Breast epithelium (tissue), 4 donors: Measurements from ENCODE around the gene B4GALNT4. TPM values are rescaled to one million over a fixed set of nuclear protein-coding genes. Genes with fewer than 3 reads are reported as not detected.

Experiments
- DNase-seq, 2 donors: peaks; one replicate each; pipeline ENCODE4 v3.0.0-alpha.2; 2019; ENCODE audit warnings: low spot score in 2 of 2
- H3K27ac ChIP-seq, 2 donors: fragments of 200-600 bp; sonication (generic) in 1 of 2; one replicate each; pipeline ENCODE4 v1.5.1; 2016 to 2019; ENCODE audit warnings: mild to moderate bottlenecking in 1 of 2
- H3K27me3 ChIP-seq, 2 donors: fragments of 200-600 bp; sonication (generic) in 1 of 2; one replicate each; pipeline versions ENCODE4 v1.5.1 to v1.6.0; 2017 to 2019; ENCODE audit warnings: control low read depth in 1 of 2, mild to moderate bottlenecking in 1 of 2
- H3K36me3 ChIP-seq: fragments of 200-600 bp; one replicate; pipeline ENCODE4 v1.5.1; 2019
- H3K4me1 ChIP-seq, 2 donors: fragments of 200-600 bp; sonication (generic); one replicate each; pipeline ENCODE4 v1.5.1; 2016 to 2019; ENCODE audit warnings: control low read depth in 1 of 2
- H3K4me3 ChIP-seq, 3 donors: fragments of 200-600 bp; sonication (generic); 1 replicate in 2 of 3; 2 replicates in 1 of 3; pipeline ENCODE4 v1.5.1; 2016 to 2019; ENCODE audit warnings: mild to moderate bottlenecking in 3 of 3, moderate library complexity in 2 of 3
- H3K9me3 ChIP-seq, 2 donors: fragments of 200-600 bp; sonication (generic) in 1 of 2; one replicate each; pipeline ENCODE4 v1.5.1; 2016 to 2019; ENCODE audit warnings: control low read depth in 1 of 2
- POLR2A ChIP-seq: fragments of 450-650 bp; IDR thresholded peaks from one replicate; pipeline ENCODE4 v1.6.1; 2016; ENCODE audit warnings: antibody characterized with exemption, mild to moderate bottlenecking, moderate library complexity
- POLR2AphosphoS5 ChIP-seq, 3 donors: sonication (generic); formaldehyde crosslinking; IDR thresholded peaks; one replicate each; pipeline ENCODE4 v1.6.1; 2017; ENCODE audit warnings: antibody characterized with exemption in 3 of 3
- intact Hi-C: fragments of 100-400 bp; cut with DNase I; formaldehyde crosslinking; loops from one replicate; pipeline ENCODE4 v1.15.1; 2023; ENCODE audit warnings: low total_unique reads
- total RNA-seq, 3 donors: library from RNA; depleted of rRNA; stranded (reverse); fragments of >200 nt; gene quantifications; one replicate each; pipeline ENCODE4 v1.1.0, GENCODE V29; 2016
- TF ChIP-seq, protein P1 (sequence below), 3 donors: fragments of 450-650 bp; IDR thresholded peaks; one replicate each; pipeline ENCODE4 v1.5.1; 2016 to 2017; ENCODE audit warnings: antibody characterized with exemption in 3 of 3, mild to moderate bottlenecking in 3 of 3, moderate library complexity in 3 of 3

The B4GALNT4 gene
- total RNA-seq, 3 donors from 2014 or later = 0.48 to 11.3 (median 8.2) TPM

DNA sequence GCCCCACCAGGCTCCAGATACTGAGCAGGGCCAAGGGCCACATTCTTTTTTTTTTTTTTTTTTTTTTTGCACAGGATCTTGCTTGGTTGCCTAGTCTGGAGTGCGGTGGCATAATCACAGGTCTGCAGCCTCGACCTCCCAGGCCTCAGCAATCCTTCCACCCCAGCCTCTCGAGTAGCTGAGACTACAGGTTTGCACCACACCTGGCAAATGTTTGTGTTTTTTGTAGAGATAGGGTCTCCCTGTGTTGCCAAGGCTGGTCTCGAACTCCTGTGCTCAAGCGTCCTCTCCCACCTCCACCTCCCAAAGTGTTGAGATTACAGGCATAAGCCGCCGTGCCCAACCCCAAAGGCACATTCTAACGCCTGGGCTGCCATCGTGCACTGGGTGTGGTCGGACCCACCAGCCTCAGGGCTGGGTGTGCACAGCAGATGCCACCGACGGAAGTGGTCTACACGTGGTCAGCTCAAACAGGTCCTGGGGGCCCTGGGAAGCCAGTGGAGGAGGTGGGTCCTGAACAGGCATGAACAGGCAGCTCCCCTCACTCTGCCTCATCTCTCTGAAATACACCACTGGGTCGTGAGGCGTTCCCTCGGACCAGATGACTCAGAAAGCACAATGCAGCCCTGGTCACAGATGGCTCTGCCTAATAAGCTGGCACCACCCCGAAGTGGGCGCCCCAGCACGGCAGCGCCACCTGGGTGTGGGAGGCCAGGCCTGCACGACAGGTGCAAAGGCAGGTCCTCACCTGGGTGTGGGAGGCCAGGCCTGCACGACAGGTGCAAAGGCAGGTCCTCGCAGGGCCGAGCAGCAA is 5.1 kb upstream of the B4GALNT4 start:
- no peak for TF ChIP-seq POLR2AphosphoS5 (IDR thresholded peaks at IDR 0.05)
- TF ChIP-seq POLR2A = no peak
- TF ChIP-seq, protein P1, sequence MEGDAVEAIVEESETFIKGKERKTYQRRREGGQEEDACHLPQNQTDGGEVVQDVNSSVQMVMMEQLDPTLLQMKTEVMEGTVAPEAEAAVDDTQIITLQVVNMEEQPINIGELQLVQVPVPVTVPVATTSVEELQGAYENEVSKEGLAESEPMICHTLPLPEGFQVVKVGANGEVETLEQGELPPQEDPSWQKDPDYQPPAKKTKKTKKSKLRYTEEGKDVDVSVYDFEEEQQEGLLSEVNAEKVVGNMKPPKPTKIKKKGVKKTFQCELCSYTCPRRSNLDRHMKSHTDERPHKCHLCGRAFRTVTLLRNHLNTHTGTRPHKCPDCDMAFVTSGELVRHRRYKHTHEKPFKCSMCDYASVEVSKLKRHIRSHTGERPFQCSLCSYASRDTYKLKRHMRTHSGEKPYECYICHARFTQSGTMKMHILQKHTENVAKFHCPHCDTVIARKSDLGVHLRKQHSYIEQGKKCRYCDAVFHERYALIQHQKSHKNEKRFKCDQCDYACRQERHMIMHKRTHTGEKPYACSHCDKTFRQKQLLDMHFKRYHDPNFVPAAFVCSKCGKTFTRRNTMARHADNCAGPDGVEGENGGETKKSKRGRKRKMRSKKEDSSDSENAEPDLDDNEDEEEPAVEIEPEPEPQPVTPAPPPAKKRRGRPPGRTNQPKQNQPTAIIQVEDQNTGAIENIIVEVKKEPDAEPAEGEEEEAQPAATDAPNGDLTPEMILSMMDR (IDR thresholded peaks at IDR 0.05) = peak; percentile 58 to 72 (median 67)
- peaks cover 0 to 4% of the 10 kb centered on the region in 2 donors for H3K4me1 ChIP-seq
- peak overlapping the region in 1 of 3 donors; percentile 5 for H3K4me3 ChIP-seq
- intact Hi-C loops = loop anchor here (5.0 kb wide), 1 partner anchor 67 kb away; the partner anchor contains the start of gene IFITM5
- peaks cover 0 to 32% of the 10 kb centered on the region in 2 donors for H3K27me3 ChIP-seq
- H3K27ac ChIP-seq = no peak overlapping the region
- peaks cover 4 to 6% of the 10 kb centered on the region in 2 donors for H3K9me3 ChIP-seq
- DNase-seq = peak; percentile 71 to 79
- no peaks in the 10 kb centered on the region for H3K36me3 ChIP-seq

DNA sequence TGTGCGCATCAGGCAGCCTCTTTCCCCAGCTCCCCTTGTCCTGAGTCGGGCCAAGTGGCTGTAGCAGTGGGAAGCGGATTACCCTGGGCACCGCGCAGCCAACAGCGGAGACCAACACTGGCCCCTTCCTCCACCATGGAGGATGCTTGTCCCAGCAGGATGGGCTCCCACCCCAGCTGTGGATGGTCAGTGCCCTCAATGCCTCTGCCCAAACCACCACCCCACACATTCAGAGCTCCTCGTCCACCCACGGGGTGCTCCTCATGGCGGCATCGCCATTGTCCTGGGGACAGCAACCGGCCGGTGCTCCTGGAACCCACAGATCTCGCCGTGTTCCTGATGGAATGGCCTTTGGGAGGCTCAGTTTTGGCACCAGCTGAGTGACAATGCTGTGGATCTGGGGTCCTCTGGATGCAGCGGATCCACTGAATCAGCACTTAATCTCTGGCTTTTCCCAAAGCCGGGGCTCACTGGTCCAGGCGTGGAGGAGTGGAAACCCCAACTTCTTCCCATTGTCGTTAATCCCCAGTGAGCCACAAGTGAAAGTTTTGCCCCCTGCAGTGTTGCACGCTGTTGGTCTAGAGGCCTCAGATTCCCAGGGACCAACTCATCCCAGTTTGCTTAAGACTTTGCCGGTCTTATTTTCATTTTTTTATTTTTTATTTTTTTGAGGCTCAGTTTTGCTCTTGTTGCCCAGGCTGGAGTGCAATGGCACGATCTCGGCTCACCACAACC is 4.1 kb upstream of the B4GALNT4 start:
- peak in 1 of 2 donors; percentile 51 for DNase-seq
- intact Hi-C loops = loop anchor here (5.0 kb wide), 1 partner anchor 68 kb away; the partner anchor contains the start of gene IFITM5

DNA sequence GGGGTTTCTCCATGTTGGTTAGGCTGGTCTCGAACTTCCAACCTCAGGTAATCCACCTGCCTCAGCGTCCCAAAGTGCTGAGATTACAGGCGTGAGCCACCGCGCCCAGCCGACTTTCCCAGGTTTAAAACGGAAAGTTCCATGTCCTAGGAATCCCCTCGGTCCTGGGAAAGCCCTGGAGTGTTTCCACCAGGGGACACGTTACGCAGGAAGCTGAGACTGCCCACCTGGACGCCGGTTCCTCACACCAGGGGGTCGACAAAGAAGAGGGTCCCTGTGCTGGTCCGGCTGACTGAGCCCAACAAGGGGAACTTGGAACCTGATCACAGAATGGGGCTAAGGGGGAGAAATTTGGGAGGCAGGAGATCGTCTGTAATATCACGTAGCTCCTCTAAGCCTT is 3.5 kb upstream of the B4GALNT4 start:
- intact Hi-C loops = no loop called here
- peaks cover 0 to 32% of the 10 kb centered on the region in 2 donors for H3K27me3 ChIP-seq
- DNase-seq = peak in 1 of 2 donors; percentile 51
- H3K36me3 ChIP-seq = no peaks in the 10 kb centered on the region
- TF ChIP-seq POLR2A (no peak), POLR2AphosphoS5 (IDR thresholded peaks at IDR 0.05) (no peak)
- TF ChIP-seq, protein P1 (IDR thresholded peaks at IDR 0.05) = no peak
- no peak overlapping the region for H3K4me3 ChIP-seq
- peaks cover 4 to 6% of the 10 kb centered on the region in 2 donors for H3K9me3 ChIP-seq
- H3K4me1 ChIP-seq = peaks cover 0 to 4% of the 10 kb centered on the region in 2 donors
- H3K27ac ChIP-seq = no peak overlapping the region

More for the DNA sequence above, 4.1 kb upstream of the B4GALNT4 start:
- H3K4me1 ChIP-seq = peaks cover 0 to 4% of the 10 kb centered on the region in 2 donors
- H3K9me3 ChIP-seq = peaks cover 4 to 6% of the 10 kb centered on the region in 2 donors
- no peak overlapping the region for H3K4me3 ChIP-seq
- H3K36me3 ChIP-seq = no peaks in the 10 kb centered on the region
- H3K27me3 ChIP-seq = peaks cover 0 to 32% of the 10 kb centered on the region in 2 donors
- no peak for TF ChIP-seq POLR2AphosphoS5 (IDR thresholded peaks at IDR 0.05)
- no peak for TF ChIP-seq POLR2A
- TF ChIP-seq, protein P1 (IDR thresholded peaks at IDR 0.05) = no peak
- no peak overlapping the region for H3K27ac ChIP-seq

DNA sequence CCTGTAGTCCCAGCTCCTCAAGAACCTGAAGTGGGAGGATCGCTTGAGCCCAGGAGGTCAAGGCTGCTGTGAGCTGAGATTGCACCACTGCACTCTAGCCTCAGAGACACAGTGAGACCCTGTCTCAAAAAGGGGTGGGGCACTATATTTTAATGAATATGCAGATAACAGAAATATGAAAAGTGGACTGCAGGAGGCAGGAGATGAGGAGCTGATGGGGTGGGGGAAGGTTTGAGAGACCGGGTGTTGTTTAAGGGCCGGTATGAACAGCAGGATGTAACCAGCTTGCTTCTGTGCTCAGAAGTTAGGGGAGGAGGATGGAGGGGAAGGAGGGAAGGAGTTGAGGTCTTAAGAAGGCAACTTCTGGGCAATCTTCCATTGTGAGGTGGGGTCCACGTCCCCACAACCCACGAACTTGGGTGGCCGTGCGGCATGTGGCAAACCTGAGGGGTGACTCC is 1.3 kb upstream of the B4GALNT4 start:
- Histone ChIP-seq H3K4me3 (peak overlapping the region in 1 of 3 donors; percentile 68), H3K27me3 (peaks cover 0 to 32% of the 10 kb centered on the region in 2 donors), H3K4me1 (peaks cover 0 to 4% of the 10 kb centered on the region in 2 donors), H3K36me3 (no peaks in the 10 kb centered on the region), H3K27ac (no peak overlapping the region), H3K9me3 (no peaks in the 10 kb centered on the region)
- TF ChIP-seq POLR2AphosphoS5 (IDR thresholded peaks at IDR 0.05) (no peak), POLR2A (no peak)
- TF ChIP-seq, protein P1 (IDR thresholded peaks at IDR 0.05) = no peak
- no peak for DNase-seq
- intact Hi-C loops = no loop called here
